NOMO-1 treated with DMSO at 0.1 percent for 48 hours (cell line): Measurements from ENCODE around the gene NFKB1.
"Not testable (repeated sequence)": the region's sequence is repeated elsewhere in the genome, so short reads cannot be mapped to it uniquely, and the experiment has no call there.

ENCODE experiments used
- DNase-seq: peaks from one replicate; lab custom pipeline; 2025; ENCODE audit not compliant: unreplicated experiment; lab: John Stamatoyannopoulos, UW

The NFKB1 gene

GRCh38 chr4:102560571-102561341, 59.6 kb downstream of the NFKB1 start:
- DNase-seq: no peak

GRCh38 chr4:102563000-102563399, 61.8 kb downstream of the NFKB1 start:
- no peak for DNase-seq

GRCh38 chr4:102564399-102565059, 63.4 kb downstream of the NFKB1 start:
- DNase-seq: peak; percentile 71

- DNase-seq: no peak
Observed at GRCh38 chr4:102565696-102566095, 64.5 kb downstream of the NFKB1 start.

- no peak for DNase-seq
Observed at GRCh38 chr4:102566426-102566825, 65.3 kb downstream of the NFKB1 start.

GRCh38 chr4:102567427-102567826, 66.3 kb downstream of the NFKB1 start:
- DNase-seq: no peak

- peak; percentile 2 for DNase-seq
Observed at GRCh38 chr4:102569200-102569599, 68.0 kb downstream of the NFKB1 start.

- not testable (repeated sequence) for DNase-seq
Observed at GRCh38 chr4:102570211-102570610, 69.1 kb downstream of the NFKB1 start.

- no peak for DNase-seq
Observed at GRCh38 chr4:102572452-102572851, 71.3 kb downstream of the NFKB1 start.

- DNase-seq: peak; percentile 38
Observed at GRCh38 chr4:102574317-102574716, 73.2 kb downstream of the NFKB1 start.

- DNase-seq: no peak
Observed at GRCh38 chr4:102575369-102576129, 74.4 kb downstream of the NFKB1 start.

- DNase-seq: no peak
Observed at GRCh38 chr4:102578270-102578669, 77.1 kb downstream of the NFKB1 start.

GRCh38 chr4:102578819-102579218, 77.7 kb downstream of the NFKB1 start:
- DNase-seq: no peak

GRCh38 chr4:102579794-102580462, 78.8 kb downstream of the NFKB1 start:
- peak; percentile 3 for DNase-seq

- no peak for DNase-seq
Observed at GRCh38 chr4:102580463-102580842, 79.3 kb downstream of the NFKB1 start.

GRCh38 chr4:102584091-102584490, 82.9 kb downstream of the NFKB1 start:
- no peak for DNase-seq

- DNase-seq: no peak
Observed at GRCh38 chr4:102585329-102585728, 84.2 kb downstream of the NFKB1 start.

GRCh38 chr4:102586002-102586643, 85.0 kb downstream of the NFKB1 start:
- DNase-seq: no peak

- no peak for DNase-seq
Observed at GRCh38 chr4:102586644-102587021, 85.5 kb downstream of the NFKB1 start.

GRCh38 chr4:102589743-102590142, 88.6 kb downstream of the NFKB1 start:
- no peak for DNase-seq

GRCh38 chr4:102592256-102592655, 91.1 kb downstream of the NFKB1 start:
- DNase-seq: no peak
